Measurements from ENCODE around the gene TMEM238. TPM values are rescaled to one million over a fixed set of nuclear protein-coding genes. Genes with fewer than 3 reads are reported as not detected.
A peak's percentile ranks its signal among the peaks of the same experiment; 100 is the strongest.
"Not testable (repeated sequence)": the region's sequence is repeated elsewhere in the genome, so short reads cannot be mapped to it uniquely, and the experiment has no call there.

Gene TMEM238
- 0.41 TPM for total RNA-seq

GRCh38 chr19:55384131-55384919 lies at the start of gene TMEM238:
TMEM238 (minus strand) TSS chr19:55384292; CDS start chr19:55384259, 33 bp downstream.
- no peak for DNase-seq (ENCODE audit: low spot score in 2 of 2)
- FAIRE-seq: no peak

DNA sequence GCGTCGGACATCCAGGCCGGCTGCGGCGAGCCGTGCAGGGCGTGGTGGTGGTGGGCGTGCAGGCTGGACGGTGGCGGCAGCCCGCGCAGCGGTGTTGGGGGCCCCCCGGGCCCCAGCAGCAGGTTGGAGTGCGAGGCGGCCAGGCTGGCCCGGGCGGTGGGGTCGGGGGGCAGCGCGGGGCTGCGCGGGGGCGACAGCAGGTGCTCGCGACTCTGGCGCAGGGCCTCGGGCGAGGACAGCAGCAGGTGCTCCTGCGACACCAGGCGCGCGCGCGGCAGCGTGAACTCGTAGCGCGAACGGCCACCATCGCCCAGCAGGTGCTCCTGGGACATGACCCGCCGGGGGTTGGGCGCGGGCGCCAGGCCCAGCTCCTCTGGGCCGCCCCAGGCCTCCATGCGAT lies 49.2 kb upstream of the TMEM238 start:
- DNase-seq (ENCODE audit: low spot score in 2 of 2): no peak
- FAIRE-seq: no peak

GRCh38 chr19:55432241-55432959 lies 48.3 kb upstream of the TMEM238 start:
- FAIRE-seq: no peak

GRCh38 chr19:55431183-55431582 lies 47.1 kb upstream of the TMEM238 start:
- no peak for DNase-seq (ENCODE audit: low spot score in 2 of 2)
- FAIRE-seq: no peak

More at GRCh38 chr19:55432241-55432959, 48.3 kb upstream of the TMEM238 start:
- no peak for DNase-seq (ENCODE audit: low spot score in 2 of 2)

- DNase-seq (ENCODE audit: low spot score in 2 of 2): no peak
- peak; percentile 99 for FAIRE-seq
Measured at GRCh38 chr19:55426042-55426441, 42.0 kb upstream of the TMEM238 start.

GRCh38 chr19:55424518-55424917 lies 40.4 kb upstream of the TMEM238 start:
- FAIRE-seq (no peak), DNase-seq (ENCODE audit: low spot score in 2 of 2) (no peak)

DNA sequence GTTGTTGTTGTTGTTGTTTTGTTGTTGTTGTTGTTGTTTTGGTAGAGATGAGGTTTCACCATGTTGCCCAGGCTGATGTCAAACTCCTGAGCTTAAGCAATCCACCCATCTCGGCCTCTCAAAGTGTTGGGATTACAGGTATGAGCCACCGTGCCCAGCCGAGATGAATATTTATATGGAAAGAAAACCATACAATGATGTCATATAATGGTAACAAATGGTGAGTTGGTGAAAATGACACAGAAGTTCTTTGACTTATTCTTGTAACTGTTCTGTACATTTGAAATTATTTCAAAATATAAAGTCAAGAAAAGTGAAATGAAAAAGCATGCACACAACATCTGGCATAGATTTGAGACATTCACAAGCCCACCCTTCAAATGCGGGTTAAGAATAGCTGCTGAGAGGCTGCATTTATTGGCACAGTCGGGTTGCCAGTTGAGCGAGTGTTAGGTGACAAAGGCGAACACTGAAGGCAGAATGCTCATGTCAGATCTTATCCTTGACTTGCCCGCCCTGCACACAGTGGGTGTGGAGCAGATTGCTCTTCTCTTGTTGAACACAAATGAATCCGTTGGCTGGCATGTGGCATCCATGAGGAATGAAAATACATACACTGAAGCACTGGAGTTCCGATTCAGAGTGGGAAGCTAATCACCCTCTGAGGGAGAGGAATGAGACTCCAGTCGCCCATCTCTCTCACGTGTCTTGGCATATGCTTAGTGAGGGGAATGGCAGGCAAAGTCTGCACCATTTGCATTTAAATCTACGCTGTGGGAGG lies 39.3 kb upstream of the TMEM238 start:
- DNase-seq (ENCODE audit: low spot score in 2 of 2) (no peak), FAIRE-seq (no peak)

- not testable (repeated sequence) for FAIRE-seq; DNase-seq (ENCODE audit: low spot score in 2 of 2)
Measured at GRCh38 chr19:55421281-55421680, 37.2 kb upstream of the TMEM238 start.

DNA sequence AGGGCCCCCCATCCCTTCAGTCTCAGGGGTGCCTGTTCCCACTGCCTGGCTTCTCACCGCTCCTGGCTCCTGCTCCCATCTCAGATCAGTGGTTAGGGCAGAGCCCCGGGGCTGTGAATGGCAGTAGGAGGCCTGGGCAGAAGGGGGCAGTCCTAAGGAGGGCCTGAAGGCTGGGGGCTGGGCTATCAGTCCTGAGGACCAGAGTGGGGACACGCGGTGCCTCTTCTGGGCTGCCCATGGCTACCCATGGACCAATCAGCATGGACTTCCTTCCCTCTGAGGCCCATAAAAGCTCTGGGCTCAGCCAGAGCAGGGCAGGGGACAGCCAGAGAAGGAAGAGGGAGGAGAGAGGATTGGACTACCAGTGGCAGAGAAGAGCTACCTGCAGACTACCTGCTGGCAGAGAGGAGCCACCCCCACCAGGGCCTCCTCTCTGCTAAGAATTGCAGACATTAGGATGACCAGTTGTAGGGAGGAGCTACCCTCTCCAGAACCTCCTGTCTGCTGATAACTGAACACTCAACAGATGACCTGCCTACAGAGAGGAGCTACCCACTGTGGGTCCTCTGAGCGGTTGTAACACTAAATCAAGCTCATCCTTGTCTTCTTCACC lies 35.6 kb upstream of the TMEM238 start:
- DNase-seq (ENCODE audit: low spot score in 2 of 2) (no peak), FAIRE-seq (no peak)

DNA sequence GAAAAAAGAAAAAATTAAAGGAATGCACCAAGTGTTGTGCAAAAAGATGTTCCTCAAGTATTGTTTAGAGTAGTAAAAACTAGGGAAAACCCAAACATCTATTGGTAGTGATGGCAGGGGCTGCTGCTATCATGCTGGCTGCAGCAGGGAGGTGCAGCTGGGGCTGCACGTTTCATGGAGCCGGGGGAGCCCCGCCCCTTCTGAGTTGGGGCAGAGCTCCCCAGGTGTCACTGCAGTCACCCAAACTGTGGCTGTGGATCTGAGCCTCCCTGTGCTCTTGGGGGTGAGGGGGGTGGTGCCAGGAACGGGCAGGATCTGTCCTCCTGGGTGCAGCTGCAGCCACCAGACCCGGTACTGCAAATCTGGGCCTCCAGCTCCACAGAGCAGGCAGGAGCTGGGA lies 35.0 kb upstream of the TMEM238 start:
- FAIRE-seq: no peak
- DNase-seq (ENCODE audit: low spot score in 2 of 2): no peak

DNA sequence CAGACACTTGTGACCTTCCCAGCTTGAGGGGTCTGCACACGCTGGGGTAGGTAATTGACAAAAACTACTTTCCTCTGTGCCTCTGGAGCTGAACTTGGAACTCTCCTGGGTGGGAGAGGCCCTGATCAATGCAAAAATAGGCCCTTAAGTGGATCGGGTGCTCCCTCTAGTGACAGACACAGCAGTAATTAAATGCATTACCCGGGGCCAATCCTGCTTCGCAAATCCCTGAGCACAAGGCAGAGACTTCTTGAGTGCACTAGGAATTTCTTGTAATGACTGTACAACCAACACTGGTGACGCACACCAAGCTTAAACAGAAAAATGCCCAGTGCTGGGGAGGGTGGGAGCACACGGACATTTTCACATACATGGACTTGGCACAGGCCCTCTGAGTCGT lies 34.1 kb upstream of the TMEM238 start:
- no peak for FAIRE-seq
- DNase-seq (ENCODE audit: low spot score in 2 of 2): peak in 1 of 2 donors; percentile 70

GRCh38 chr19:55410168-55410567 lies 26.1 kb upstream of the TMEM238 start:
- FAIRE-seq (no peak), DNase-seq (ENCODE audit: low spot score in 2 of 2) (no peak)

DNA sequence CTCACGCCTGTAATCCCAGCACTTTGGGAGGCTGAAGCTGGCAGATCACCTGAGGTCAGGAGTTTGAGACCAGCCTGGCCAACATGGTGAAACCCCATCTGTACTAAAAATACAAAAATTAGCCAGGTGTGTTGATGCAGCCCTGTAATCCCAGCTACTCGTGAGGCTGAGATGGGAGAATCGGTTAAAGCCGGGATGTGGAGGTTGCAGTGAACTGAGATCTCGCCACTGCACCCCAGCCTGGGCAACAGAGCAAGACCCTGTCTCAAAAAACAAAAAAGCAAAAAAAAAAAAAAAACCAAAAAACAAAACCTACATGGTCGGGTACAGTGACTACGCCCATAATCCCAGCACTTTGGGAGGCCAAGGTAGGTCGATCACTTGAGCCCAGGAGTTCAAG lies 25.1 kb upstream of the TMEM238 start:
- DNase-seq (ENCODE audit: low spot score in 2 of 2); FAIRE-seq: not testable (repeated sequence)

DNA sequence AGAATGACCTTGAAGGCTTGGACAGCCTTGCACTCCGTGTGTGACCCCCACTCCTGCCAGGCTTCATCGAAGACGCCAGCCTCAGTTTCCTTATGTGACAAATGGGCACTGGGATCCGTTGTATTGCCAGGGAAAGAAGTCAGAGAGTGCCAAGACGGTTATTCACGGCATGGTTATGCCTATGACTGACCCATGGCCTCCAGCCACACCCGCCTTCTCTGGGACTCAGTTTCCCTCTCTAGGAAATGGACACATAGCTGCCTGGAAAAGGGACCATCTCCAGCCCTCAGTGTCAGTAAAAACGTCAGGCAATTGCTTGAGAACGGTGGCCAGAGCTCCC lies 24.4 kb upstream of the TMEM238 start:
- DNase-seq (ENCODE audit: low spot score in 2 of 2) (no peak), FAIRE-seq (no peak)

GRCh38 chr19:55407800-55408532 lies 23.9 kb upstream of the TMEM238 start:
- DNase-seq (ENCODE audit: low spot score in 2 of 2) (peak; percentile 99), FAIRE-seq (peak; percentile 33)

GRCh38 chr19:55407550-55407799 lies 23.4 kb upstream of the TMEM238 start, which contains the start of gene UBE2S:
UBE2S (minus strand) TSS chr19:55407788; CDS start chr19:55407589, 199 bp downstream.
- not testable (repeated sequence) for DNase-seq (ENCODE audit: low spot score in 2 of 2); FAIRE-seq

- no peak for DNase-seq (ENCODE audit: low spot score in 2 of 2)
Measured at GRCh38 chr19:55406826-55407549, 22.9 kb upstream of the TMEM238 start.

GRCh38 chr19:55406091-55406825 lies 22.2 kb upstream of the TMEM238 start:
- DNase-seq (ENCODE audit: low spot score in 2 of 2) (no peak), FAIRE-seq (no peak)

More at GRCh38 chr19:55406826-55407549, 22.9 kb upstream of the TMEM238 start:
- FAIRE-seq: no peak

GRCh38 chr19:55405638-55406037 lies 21.5 kb upstream of the TMEM238 start:
- no peak for FAIRE-seq
- DNase-seq (ENCODE audit: low spot score in 2 of 2): no peak

Data from frontal cortex (tissue), 4 donors.